ENCODE measurements around the gene PARD3B.

Gene PARD3B

GRCh38 chr2:204772546-204772945 is 227.3 kb downstream of the PARD3B start:
- no peak for DNase-seq

- DNase-seq, result no peak
Observed at GRCh38 chr2:204775766-204776165, 230.5 kb downstream of the PARD3B start.

- no peak for DNase-seq
Observed at GRCh38 chr2:204776781-204777559, 231.7 kb downstream of the PARD3B start.

GRCh38 chr2:204779771-204780170 is 234.5 kb downstream of the PARD3B start:
- DNase-seq, result no peak

GRCh38 chr2:204781941-204782340 is 236.7 kb downstream of the PARD3B start:
- no peak for DNase-seq

- no peak for DNase-seq
Observed at GRCh38 chr2:204790076-204790475, 244.8 kb downstream of the PARD3B start.

- no peak for DNase-seq
Observed at GRCh38 chr2:204791230-204791629, 246.0 kb downstream of the PARD3B start.

- no peak for DNase-seq
Observed at GRCh38 chr2:204794624-204795023, 249.3 kb downstream of the PARD3B start.

GRCh38 chr2:204795156-204795555 is 249.9 kb downstream of the PARD3B start:
- no peak for DNase-seq

GRCh38 chr2:204796581-204796980 is 251.3 kb downstream of the PARD3B start:
- no peak for DNase-seq

GRCh38 chr2:204799791-204800190 is 254.5 kb downstream of the PARD3B start:
- DNase-seq, result no peak

- DNase-seq, result no peak
Observed at GRCh38 chr2:204808494-204808893, 263.2 kb downstream of the PARD3B start.

- DNase-seq, result no peak
Observed at GRCh38 chr2:204824751-204825453, 279.6 kb downstream of the PARD3B start.

GRCh38 chr2:204825681-204826080 is 280.4 kb downstream of the PARD3B start:
- no peak for DNase-seq

- no peak for DNase-seq
Observed at GRCh38 chr2:204827701-204828590, 282.7 kb downstream of the PARD3B start.

- no peak for DNase-seq
Observed at GRCh38 chr2:204834716-204835384, 289.6 kb downstream of the PARD3B start.

GRCh38 chr2:204835786-204836185 is 290.5 kb downstream of the PARD3B start:
- no peak for DNase-seq

GRCh38 chr2:204840504-204840903 is 295.2 kb downstream of the PARD3B start:
- no peak for DNase-seq

- no peak for DNase-seq
Observed at GRCh38 chr2:204842068-204842467, 296.8 kb downstream of the PARD3B start.

GRCh38 chr2:204842661-204843485 is 297.6 kb downstream of the PARD3B start:
- no peak for DNase-seq

- no peak for DNase-seq
Observed at GRCh38 chr2:204846471-204846870, 301.2 kb downstream of the PARD3B start.

- no peak for DNase-seq
Observed at GRCh38 chr2:204849892-204850291, 304.6 kb downstream of the PARD3B start.

Data from KG1 (cell line).